ENCODE results near the gene MYLK. TPM values are rescaled to one million over a fixed set of nuclear protein-coding genes. Genes with fewer than 3 reads are reported as not detected.
A peak's percentile ranks its signal among the peaks of the same experiment; 100 is the strongest.

The MYLK gene
- total and polyA plus RNA-seq, 11 donors, result 3.2 to 20.7 (median 12.4) TPM

GRCh38 chr3:123621186-123621849 lies 262.8 kb downstream of the MYLK start:
- no peak overlapping the region for H3K4me3 ChIP-seq
- 84 to 87% (median 87%) methylated on average over 7 of the region's 7 CpGs for WGBS, 4 donors
- peak overlapping the region in 1 of 12 donors; percentile 78 for H3K27ac ChIP-seq
- intact Hi-C loops (cut with DNase I), result no loop called here
- H3K4me1 ChIP-seq, result peaks cover 0 to 24% (median 13%) of the 10 kb centered on the region in 12 donors
- TF ChIP-seq CTCF (IDR thresholded peaks at IDR 0.05) (no peak), POLR2A (IDR thresholded peaks at IDR 0.05) (no peak)
- H3K27me3 ChIP-seq, result no peaks in the 10 kb centered on the region
- DNase-seq (no peak), ATAC-seq (no peak)
- peaks cover 0 to 8% (median 0%) of the 10 kb centered on the region in 9 donors for H3K36me3 ChIP-seq
- H3K9me3 ChIP-seq, result no peaks in the 10 kb centered on the region

- TF ChIP-seq CTCF (IDR thresholded peaks at IDR 0.05), result no peak
- no peak for TF ChIP-seq POLR2A (IDR thresholded peaks at IDR 0.05)
- H3K27me3 ChIP-seq, result no peaks in the 10 kb centered on the region
- peaks cover 0 to 12% (median 0%) of the 10 kb centered on the region in 9 donors for H3K36me3 ChIP-seq
- DNase-seq (no peak), ATAC-seq (no peak)
- 77 to 87% (median 84%) methylated on average over 8 of the region's 8 CpGs for WGBS, 4 donors
- H3K4me1 ChIP-seq, result peaks cover 0 to 24% (median 13%) of the 10 kb centered on the region in 12 donors
- peak overlapping the region in 3 of 12 donors; percentile 4 to 83 (median 11) for H3K27ac ChIP-seq
- no peak overlapping the region for H3K4me3 ChIP-seq
- intact Hi-C loops (cut with DNase I), result no loop called here
- no peaks in the 10 kb centered on the region for H3K9me3 ChIP-seq
These were observed 263.8 kb downstream of the MYLK start for GRCh38 chr3:123620343-123620742.

GRCh38 chr3:123618768-123619484 lies 265.2 kb downstream of the MYLK start:
- 43 to 55% (median 47%) methylated on average over 5 of the region's 5 CpGs for WGBS, 4 donors

More at GRCh38 chr3:123618768-123619484, 265.2 kb downstream of the MYLK start:
- no peaks in the 10 kb centered on the region for H3K9me3 ChIP-seq
- peak overlapping the region in 2 of 12 donors; percentile 12 to 21 for H3K4me3 ChIP-seq
- DNase-seq (peak; percentile 73 to 81 (median 78)), ATAC-seq (peak in 3 of 4 donors; percentile 67 to 77 (median 77))
- intact Hi-C loops (cut with DNase I), result no loop called here
- H3K27ac ChIP-seq, result peak overlapping the region in 2 of 12 donors; percentile 72 to 83
- peaks cover 0 to 24% (median 13%) of the 10 kb centered on the region in 12 donors for H3K4me1 ChIP-seq
- TF ChIP-seq POLR2A (IDR thresholded peaks at IDR 0.05) (no peak), CTCF (IDR thresholded peaks at IDR 0.05) (no peak)
- no peaks in the 10 kb centered on the region for H3K27me3 ChIP-seq
- peaks cover 0 to 11% (median 0%) of the 10 kb centered on the region in 9 donors for H3K36me3 ChIP-seq
